ENCODE results near the gene AQP12B.

AQP12B gene

DNA sequence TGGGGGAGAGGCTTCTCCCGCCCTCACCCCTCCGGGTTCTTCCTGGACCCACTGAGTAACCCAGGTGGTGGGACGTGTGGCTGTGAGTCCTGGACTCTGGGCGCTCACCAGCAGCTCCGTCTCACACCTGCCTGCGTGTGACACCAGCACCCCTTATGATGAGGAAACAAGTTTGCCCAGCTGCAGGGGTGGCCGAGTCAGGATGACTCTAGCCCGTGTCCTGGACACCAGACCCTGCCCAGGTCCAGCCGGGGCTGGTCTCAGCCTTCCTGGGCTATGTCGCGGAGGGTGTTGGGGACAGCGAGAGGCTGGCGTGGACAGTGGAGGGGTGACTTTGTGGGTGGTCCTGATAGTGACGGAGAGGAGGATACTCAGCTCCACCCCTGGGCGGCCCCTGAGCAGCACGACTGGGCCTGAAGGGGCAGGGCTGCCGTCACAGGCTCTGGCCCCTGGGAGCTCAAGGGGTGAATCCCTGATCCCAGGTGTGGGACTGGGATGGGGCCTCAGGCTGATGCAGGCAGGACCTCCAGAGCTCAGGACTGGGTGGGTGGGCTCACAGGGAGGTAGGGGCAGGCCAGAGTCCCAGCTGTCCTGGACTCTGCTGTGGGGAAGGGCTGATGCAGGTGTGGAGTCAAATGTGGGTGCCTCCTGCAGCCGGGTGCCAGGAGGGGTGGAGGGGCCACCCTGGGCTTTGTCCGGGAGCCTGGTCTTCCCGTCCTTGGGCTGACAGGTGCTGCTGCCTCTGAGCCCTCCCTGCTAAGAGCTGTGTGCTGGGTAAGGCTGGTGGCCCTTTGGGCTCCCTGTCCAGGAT lies 53.7 kb downstream of the AQP12B start:
- H3K4me3 ChIP-seq (ENCODE audit: low read depth, low read length) = no peak overlapping the region
- no peak for DNase-seq (ENCODE audit: low read depth)
- TF ChIP-seq, protein P1, sequence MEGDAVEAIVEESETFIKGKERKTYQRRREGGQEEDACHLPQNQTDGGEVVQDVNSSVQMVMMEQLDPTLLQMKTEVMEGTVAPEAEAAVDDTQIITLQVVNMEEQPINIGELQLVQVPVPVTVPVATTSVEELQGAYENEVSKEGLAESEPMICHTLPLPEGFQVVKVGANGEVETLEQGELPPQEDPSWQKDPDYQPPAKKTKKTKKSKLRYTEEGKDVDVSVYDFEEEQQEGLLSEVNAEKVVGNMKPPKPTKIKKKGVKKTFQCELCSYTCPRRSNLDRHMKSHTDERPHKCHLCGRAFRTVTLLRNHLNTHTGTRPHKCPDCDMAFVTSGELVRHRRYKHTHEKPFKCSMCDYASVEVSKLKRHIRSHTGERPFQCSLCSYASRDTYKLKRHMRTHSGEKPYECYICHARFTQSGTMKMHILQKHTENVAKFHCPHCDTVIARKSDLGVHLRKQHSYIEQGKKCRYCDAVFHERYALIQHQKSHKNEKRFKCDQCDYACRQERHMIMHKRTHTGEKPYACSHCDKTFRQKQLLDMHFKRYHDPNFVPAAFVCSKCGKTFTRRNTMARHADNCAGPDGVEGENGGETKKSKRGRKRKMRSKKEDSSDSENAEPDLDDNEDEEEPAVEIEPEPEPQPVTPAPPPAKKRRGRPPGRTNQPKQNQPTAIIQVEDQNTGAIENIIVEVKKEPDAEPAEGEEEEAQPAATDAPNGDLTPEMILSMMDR (IDR thresholded peaks at IDR 0.05; ENCODE audit: low read depth, low read length) = no peak
- TF ChIP-seq POLR2A (IDR thresholded peaks at IDR 0.05; ENCODE audit: extremely low read depth, insufficient read length) (no peak), MYC (IDR thresholded peaks at IDR 0.05; ENCODE audit: low read depth, low read length) (no peak)
- TF ChIP-seq, protein P2, sequence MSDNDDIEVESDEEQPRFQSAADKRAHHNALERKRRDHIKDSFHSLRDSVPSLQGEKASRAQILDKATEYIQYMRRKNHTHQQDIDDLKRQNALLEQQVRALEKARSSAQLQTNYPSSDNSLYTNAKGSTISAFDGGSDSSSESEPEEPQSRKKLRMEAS (IDR thresholded peaks at IDR 0.05; ENCODE audit: low read depth, low read length) = no peak

DNA sequence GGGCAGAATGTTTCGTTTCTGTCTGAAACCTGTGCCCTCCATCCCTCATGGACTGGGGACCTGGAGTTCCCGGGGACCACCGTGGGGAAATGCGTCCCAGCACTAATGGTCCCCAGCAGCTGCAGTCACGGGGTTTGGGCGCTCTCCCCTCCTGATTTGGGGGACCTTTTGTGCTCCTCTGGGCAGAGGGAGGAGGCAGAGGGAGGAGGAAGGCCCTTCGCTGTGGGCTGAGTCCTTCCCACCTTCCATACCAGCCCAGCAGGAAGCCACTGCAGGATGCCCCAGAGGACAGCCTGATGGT lies 54.2 kb downstream of the AQP12B start:
- no peak overlapping the region for H3K4me3 ChIP-seq (ENCODE audit: low read depth, low read length)
- no peak for DNase-seq (ENCODE audit: low read depth)
- TF ChIP-seq, protein P2 (IDR thresholded peaks at IDR 0.05; ENCODE audit: low read depth, low read length) = no peak
- TF ChIP-seq, protein P1 (IDR thresholded peaks at IDR 0.05; ENCODE audit: low read depth, low read length) = no peak
- TF ChIP-seq MYC (IDR thresholded peaks at IDR 0.05; ENCODE audit: low read depth, low read length) (no peak), POLR2A (IDR thresholded peaks at IDR 0.05; ENCODE audit: extremely low read depth, insufficient read length) (no peak)

DNA sequence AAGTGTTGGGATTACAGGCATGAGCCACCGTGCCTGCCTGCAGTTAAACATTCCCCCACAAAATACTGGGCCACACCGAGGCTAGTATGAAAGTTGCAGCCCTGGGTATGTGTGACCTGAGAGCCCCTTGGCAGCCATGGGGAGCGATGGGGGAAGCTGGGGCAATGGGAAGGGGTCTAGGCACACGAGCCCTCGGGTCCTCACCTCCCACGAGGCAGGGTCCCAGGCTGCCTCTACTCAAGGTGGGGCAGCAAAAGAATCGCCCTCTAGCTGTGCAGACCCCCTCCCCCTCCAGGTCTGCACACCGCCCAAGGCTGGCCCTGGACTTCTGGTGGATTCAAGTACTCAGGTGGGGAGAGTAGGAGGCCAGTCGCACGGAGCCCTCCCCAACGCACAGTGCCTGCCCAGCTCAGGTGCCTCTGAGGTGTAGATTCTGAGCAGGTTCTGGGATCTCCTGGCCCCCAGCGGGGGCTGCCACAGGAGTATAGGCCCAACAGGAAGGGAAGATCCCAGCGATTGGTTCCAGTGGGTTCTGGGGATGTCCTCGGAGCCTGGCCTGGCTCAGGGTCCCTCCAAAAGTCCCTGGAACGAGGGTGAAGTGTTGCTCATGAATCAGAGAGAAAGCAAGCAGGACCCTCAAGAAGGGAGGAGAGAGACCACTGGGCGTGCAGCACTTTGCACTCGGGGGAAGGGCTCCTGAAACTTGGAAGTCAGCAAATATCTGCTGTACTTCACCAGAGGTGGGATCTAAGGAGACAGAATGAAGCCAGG lies 54.8 kb downstream of the AQP12B start:
- no peak for DNase-seq (ENCODE audit: low read depth)
- no peak overlapping the region for H3K4me3 ChIP-seq (ENCODE audit: low read depth, low read length)
- TF ChIP-seq POLR2A (IDR thresholded peaks at IDR 0.05; ENCODE audit: extremely low read depth, insufficient read length) (no peak), MYC (IDR thresholded peaks at IDR 0.05; ENCODE audit: low read depth, low read length) (no peak)
- TF ChIP-seq, protein P2 (IDR thresholded peaks at IDR 0.05; ENCODE audit: low read depth, low read length) = no peak
- TF ChIP-seq, protein P1 (IDR thresholded peaks at IDR 0.05; ENCODE audit: low read depth, low read length) = no peak

DNA sequence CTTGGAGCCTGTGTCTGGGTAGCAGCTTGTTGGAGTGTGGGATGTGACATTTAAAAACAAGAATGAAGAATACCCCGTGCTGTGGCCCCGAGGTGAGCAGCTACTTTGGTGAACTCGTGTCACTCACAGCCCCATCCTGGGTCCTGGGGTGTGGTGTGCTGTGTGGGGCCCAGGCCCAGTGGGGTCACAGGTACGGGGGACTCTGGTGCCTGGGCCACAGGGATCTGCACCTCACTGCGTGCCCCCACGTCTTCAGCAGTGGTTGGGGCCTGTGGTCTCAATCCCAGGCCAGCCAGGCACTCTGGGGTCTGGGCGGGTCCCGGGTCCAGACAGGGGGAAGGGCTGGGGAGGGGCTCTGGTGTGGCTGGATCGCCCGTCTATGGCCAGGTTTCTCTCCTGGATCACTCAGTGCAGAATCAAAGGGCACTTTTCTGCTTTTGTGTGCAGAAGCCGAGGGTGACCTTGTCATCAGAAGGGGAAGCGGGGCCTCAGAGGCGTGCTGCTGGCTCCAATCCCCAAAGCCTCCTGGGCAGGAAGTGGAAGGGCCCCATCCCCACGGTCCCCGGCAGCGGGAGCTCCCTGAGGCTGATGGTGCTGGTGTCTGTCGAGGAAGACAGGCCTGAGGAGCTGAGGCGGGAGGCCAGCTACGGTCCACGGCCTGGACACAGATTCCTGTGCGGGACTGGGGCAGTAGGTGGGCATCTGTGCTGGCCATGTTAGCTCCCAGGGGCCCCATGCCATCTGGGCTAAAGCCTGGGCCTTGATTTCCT lies 56.0 kb downstream of the AQP12B start:
- H3K4me3 ChIP-seq (ENCODE audit: low read depth, low read length) = peak overlapping the region; percentile 29
- peak; percentile 94 for DNase-seq (ENCODE audit: low read depth)

More for the DNA sequence above, 56.0 kb downstream of the AQP12B start:
- TF ChIP-seq POLR2A (IDR thresholded peaks at IDR 0.05; ENCODE audit: extremely low read depth, insufficient read length) = peak; percentile 19
- TF ChIP-seq, protein P2 (IDR thresholded peaks at IDR 0.05; ENCODE audit: low read depth, low read length) = no peak; the same call in 1 of the 2 replicates
- TF ChIP-seq MYC (IDR thresholded peaks at IDR 0.05; ENCODE audit: low read depth, low read length) = 0 out of 2 replicates have a peak, but pooled peaks have one; percentile 25

Measured in NB4 (cell line).